ENCODE measurements around the gene TRERF1.

Gene TRERF1

GRCh38 chr6:42374018-42374669 is 77.6 kb downstream of the TRERF1 start:
- no peaks in the 10 kb centered on the region for H4K20me1 ChIP-seq (ENCODE audit: insufficient read depth, low read length)
- TF ChIP-seq EZH2 (optimal IDR thresholded peaks at IDR 0.05; ENCODE audit: low read depth, low read length) (no peak), CTCF (IDR thresholded peaks at IDR 0.05; ENCODE audit: low read length) (no peak), EZH2phosphoT487 (IDR thresholded peaks at IDR 0.05; ENCODE audit: low read length) (no peak)
- H3K4me3 ChIP-seq (ENCODE audit: low read length) = no peak overlapping the region
- peaks cover 7% of the 10 kb centered on the region; the same call in 1 of the 2 replicates for H3K79me2 ChIP-seq (ENCODE audit: low read length)
- H3K9me2 ChIP-seq (replicated peaks; ENCODE audit: insufficient read depth, low read length) = no peaks in the 10 kb centered on the region
- no peaks in the 10 kb centered on the region for H3K36me3 ChIP-seq (replicated peaks; ENCODE audit: insufficient read depth, low read length)
- H3K9ac ChIP-seq (ENCODE audit: low read length) = no peak overlapping the region
- H3K4me1 ChIP-seq (ENCODE audit: low read length) = peaks cover 10% of the 10 kb centered on the region
- no peaks in the 10 kb centered on the region for H3K27me3 ChIP-seq (replicated peaks; ENCODE audit: insufficient read depth, low read length)
- no peak overlapping the region for H3K27ac ChIP-seq (ENCODE audit: low read length)
- DNase-seq = no peak
- no peaks in the 10 kb centered on the region for H3K9me3 ChIP-seq (replicated peaks; ENCODE audit: insufficient read depth, low read length)
- H3F3A ChIP-seq (ENCODE audit: insufficient read depth, low read length) = no peaks in the 10 kb centered on the region
- no peak overlapping the region for H2AFZ ChIP-seq (ENCODE audit: low read length)
- H3K4me2 ChIP-seq (ENCODE audit: low read depth, low read length) = no peak overlapping the region

GRCh38 chr6:42372699-42373098 is 79.0 kb downstream of the TRERF1 start:
- peaks cover 24% of the 10 kb centered on the region for H3K4me1 ChIP-seq (ENCODE audit: low read length)
- no peaks in the 10 kb centered on the region for H3K9me3 ChIP-seq (replicated peaks; ENCODE audit: insufficient read depth, low read length)
- H4K20me1 ChIP-seq (ENCODE audit: insufficient read depth, low read length) = no peaks in the 10 kb centered on the region
- H3K9me2 ChIP-seq (replicated peaks; ENCODE audit: insufficient read depth, low read length) = no peaks in the 10 kb centered on the region
- no peak overlapping the region for H3K9ac ChIP-seq (ENCODE audit: low read length)
- H3F3A ChIP-seq (ENCODE audit: insufficient read depth, low read length) = peaks cover 6% of the 10 kb centered on the region; the same call in 1 of the 2 replicates
- no peak for DNase-seq
- H3K36me3 ChIP-seq (replicated peaks; ENCODE audit: insufficient read depth, low read length) = no peaks in the 10 kb centered on the region
- no peaks in the 10 kb centered on the region for H3K27me3 ChIP-seq (replicated peaks; ENCODE audit: insufficient read depth, low read length)
- no peak for TF ChIP-seq EZH2 (optimal IDR thresholded peaks at IDR 0.05; ENCODE audit: low read depth, low read length)
- no peak for TF ChIP-seq EZH2phosphoT487 (IDR thresholded peaks at IDR 0.05; ENCODE audit: low read length)
- no peak for TF ChIP-seq CTCF (IDR thresholded peaks at IDR 0.05; ENCODE audit: low read length)
- no peak overlapping the region for H3K27ac ChIP-seq (ENCODE audit: low read length)
- no peak overlapping the region for H2AFZ ChIP-seq (ENCODE audit: low read length)
- no peak overlapping the region for H3K4me2 ChIP-seq (ENCODE audit: low read depth, low read length)
- peaks cover 7% of the 10 kb centered on the region; the same call in 1 of the 2 replicates for H3K79me2 ChIP-seq (ENCODE audit: low read length)
- no peak overlapping the region for H3K4me3 ChIP-seq (ENCODE audit: low read length)

DNA sequence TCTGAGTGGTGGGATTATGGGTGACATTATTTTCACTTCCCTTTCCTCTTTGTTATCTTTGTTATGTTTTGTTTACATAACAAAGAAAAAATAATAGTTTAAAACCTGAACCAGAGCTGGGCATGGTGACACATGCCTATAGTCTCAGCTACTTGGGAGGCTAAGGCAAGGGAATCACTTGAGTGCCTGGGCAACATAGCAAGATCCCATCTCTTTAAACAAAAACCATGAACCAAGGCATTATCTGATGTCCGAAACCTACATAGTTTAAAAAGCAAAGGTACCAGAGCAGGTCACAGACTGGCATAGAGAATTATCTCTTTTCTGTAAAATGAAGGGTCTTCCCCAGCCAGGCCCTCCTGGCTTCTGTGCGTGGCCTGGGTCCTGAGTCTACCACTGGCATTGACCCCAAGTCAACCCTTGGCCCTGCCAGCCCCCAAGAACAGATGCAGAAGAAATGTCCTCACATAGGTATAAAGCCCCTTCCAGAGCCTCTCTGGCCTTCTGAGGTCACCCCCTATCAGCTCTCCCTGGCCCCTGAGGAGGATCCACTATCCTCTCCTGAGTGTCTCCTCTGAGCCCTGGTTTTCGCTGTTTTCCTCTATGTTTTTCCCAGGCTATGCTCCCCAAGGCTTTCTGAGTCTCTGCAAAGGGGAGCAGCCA is 81.3 kb downstream of the TRERF1 start:
- H4K20me1 ChIP-seq (ENCODE audit: insufficient read depth, low read length) = no peaks in the 10 kb centered on the region
- H2AFZ ChIP-seq (ENCODE audit: low read length) = no peak overlapping the region
- no peak for TF ChIP-seq EZH2 (optimal IDR thresholded peaks at IDR 0.05; ENCODE audit: low read depth, low read length)
- no peak for TF ChIP-seq EZH2phosphoT487 (IDR thresholded peaks at IDR 0.05; ENCODE audit: low read length)
- TF ChIP-seq CTCF (IDR thresholded peaks at IDR 0.05; ENCODE audit: low read length) = no peak
- H3K9me2 ChIP-seq (replicated peaks; ENCODE audit: insufficient read depth, low read length) = no peaks in the 10 kb centered on the region
- peaks cover 15% of the 10 kb centered on the region for H3K79me2 ChIP-seq (ENCODE audit: low read length)
- peaks cover 25% of the 10 kb centered on the region for H3F3A ChIP-seq (ENCODE audit: insufficient read depth, low read length)
- H3K4me1 ChIP-seq (ENCODE audit: low read length) = peaks cover 47% of the 10 kb centered on the region
- H3K9me3 ChIP-seq (replicated peaks; ENCODE audit: insufficient read depth, low read length) = no peaks in the 10 kb centered on the region
- H3K36me3 ChIP-seq (replicated peaks; ENCODE audit: insufficient read depth, low read length) = no peaks in the 10 kb centered on the region
- no peak for DNase-seq
- no peak overlapping the region for H3K4me2 ChIP-seq (ENCODE audit: low read depth, low read length)
- H3K27ac ChIP-seq (ENCODE audit: low read length) = no peak overlapping the region
- H3K4me3 ChIP-seq (ENCODE audit: low read length) = no peak overlapping the region
- no peak overlapping the region for H3K9ac ChIP-seq (ENCODE audit: low read length)
- H3K27me3 ChIP-seq (replicated peaks; ENCODE audit: insufficient read depth, low read length) = no peaks in the 10 kb centered on the region

Measured in MM.1S (cell line).